Measurements from ENCODE around the gene IL12B. TPM values are rescaled to one million over a fixed set of nuclear protein-coding genes. Genes with fewer than 3 reads are reported as not detected.
"Not testable (repeated sequence)": the region's sequence is repeated elsewhere in the genome, so short reads cannot be mapped to it uniquely, and the experiment has no call there.

Gene IL12B
- polyA plus RNA-seq, 1 donor (not counting 4 experiments of a cell fraction or from before 2014, with no cell fraction given) = not detected

GRCh38 chr5:159301466-159301865, 28.8 kb downstream of the IL12B start:
- Histone ChIP-seq H3K27ac (ENCODE audit: control insufficient read depth, insufficient read depth, low read length) (no peak overlapping the region), H3K9me3 (ENCODE audit: control insufficient read depth, low read depth, low read length) (no peaks in the 10 kb centered on the region), H3K79me2 (ENCODE audit: control insufficient read depth, insufficient read depth, low read length) (no peaks in the 10 kb centered on the region), H3K4me3 (ENCODE audit: control insufficient read depth in 2 of 3, extremely low read depth in 1 of 3, insufficient read depth in 2 of 3, low read depth in 1 of 3, low read length in 3 of 3) (no peak overlapping the region), H3K9me1 (ENCODE audit: control insufficient read depth, extremely low read depth, insufficient read depth, low read length) (no peaks in the 10 kb centered on the region), H3K4me2 (ENCODE audit: control insufficient read depth, extremely low read depth, insufficient read depth, low read depth, low read length) (no peak overlapping the region), H3K36me3 (ENCODE audit: control insufficient read depth in 2 of 2, extremely low read depth in 1 of 2, insufficient read depth in 2 of 2, low read length in 2 of 2) (no peaks in the 10 kb centered on the region), H3K9ac (ENCODE audit: control insufficient read depth, extremely low read depth, insufficient read depth, low read length) (no peak overlapping the region), H4K20me1 (ENCODE audit: control insufficient read depth, extremely low read depth, insufficient read depth, low read length) (no peaks in the 10 kb centered on the region), H2AFZ (ENCODE audit: control insufficient read depth, low read length) (no peak overlapping the region), H3K4me1 (ENCODE audit: control insufficient read depth, extremely low read depth, insufficient read depth, low read length) (peaks cover 10% of the 10 kb centered on the region), H3K27me3 (ENCODE audit: control insufficient read depth, extremely low read depth, insufficient read depth, low read length) (no peaks in the 10 kb centered on the region)
- TF ChIP-seq CTCF (optimal IDR thresholded peaks at IDR 0.05 in 1 of 3, IDR thresholded peaks at IDR 0.05 in 1 of 3, conservative IDR thresholded peaks at IDR 0.05 in 1 of 3; ENCODE audit: extremely low read depth in 1 of 3, insufficient read depth in 2 of 3, low read length in 3 of 3) (no peak), EZH2 (IDR thresholded peaks at IDR 0.05; ENCODE audit: low read length) (no peak)
- dilution Hi-C loops (cut with MboI; ENCODE audit: extremely low pct_ligation_motif_present, low sequenced_read_pairs) = no loop called here
- FAIRE-seq (no peak), DNase-seq (ENCODE audit: low read depth, low spot score) (no peak)

GRCh38 chr5:159297300-159297699, 33.0 kb downstream of the IL12B start:
- H3K9me3 ChIP-seq (ENCODE audit: control insufficient read depth, low read depth, low read length); H3K4me2 ChIP-seq (ENCODE audit: control insufficient read depth, extremely low read depth, insufficient read depth, low read depth, low read length); FAIRE-seq; H3K36me3 ChIP-seq (ENCODE audit: control insufficient read depth in 2 of 2, extremely low read depth in 1 of 2, insufficient read depth in 2 of 2, low read length in 2 of 2); H3K4me1 ChIP-seq (ENCODE audit: control insufficient read depth, extremely low read depth, insufficient read depth, low read length); H3K4me3 ChIP-seq (ENCODE audit: control insufficient read depth in 2 of 3, extremely low read depth in 1 of 3, insufficient read depth in 2 of 3, low read depth in 1 of 3, low read length in 3 of 3); dilution Hi-C loops (cut with MboI; ENCODE audit: extremely low pct_ligation_motif_present, low sequenced_read_pairs); DNase-seq (ENCODE audit: low read depth, low spot score); H3K27ac ChIP-seq (ENCODE audit: control insufficient read depth, insufficient read depth, low read length); H2AFZ ChIP-seq (ENCODE audit: control insufficient read depth, low read length); H4K20me1 ChIP-seq (ENCODE audit: control insufficient read depth, extremely low read depth, insufficient read depth, low read length); H3K27me3 ChIP-seq (ENCODE audit: control insufficient read depth, extremely low read depth, insufficient read depth, low read length); H3K9me1 ChIP-seq (ENCODE audit: control insufficient read depth, extremely low read depth, insufficient read depth, low read length); H3K79me2 ChIP-seq (ENCODE audit: control insufficient read depth, insufficient read depth, low read length); H3K9ac ChIP-seq (ENCODE audit: control insufficient read depth, extremely low read depth, insufficient read depth, low read length): not testable (repeated sequence)

- H3K4me1 ChIP-seq (ENCODE audit: control insufficient read depth, extremely low read depth, insufficient read depth, low read length) = peaks cover 3% of the 10 kb centered on the region
- H3K27ac ChIP-seq (ENCODE audit: control insufficient read depth, insufficient read depth, low read length) = no peak overlapping the region
- TF ChIP-seq CTCF (optimal IDR thresholded peaks at IDR 0.05 in 1 of 3, IDR thresholded peaks at IDR 0.05 in 1 of 3, conservative IDR thresholded peaks at IDR 0.05 in 1 of 3; ENCODE audit: extremely low read depth in 1 of 3, insufficient read depth in 2 of 3, low read length in 3 of 3) = no peak
- FAIRE-seq = no peak
- H3K4me2 ChIP-seq (ENCODE audit: control insufficient read depth, extremely low read depth, insufficient read depth, low read depth, low read length) = no peak overlapping the region
- H3K4me3 ChIP-seq (ENCODE audit: control insufficient read depth in 2 of 3, extremely low read depth in 1 of 3, insufficient read depth in 2 of 3, low read depth in 1 of 3, low read length in 3 of 3) = no peak overlapping the region
- H4K20me1 ChIP-seq (ENCODE audit: control insufficient read depth, extremely low read depth, insufficient read depth, low read length) = no peaks in the 10 kb centered on the region
- H2AFZ ChIP-seq (ENCODE audit: control insufficient read depth, low read length) = no peak overlapping the region
- no peaks in the 10 kb centered on the region for H3K79me2 ChIP-seq (ENCODE audit: control insufficient read depth, insufficient read depth, low read length)
- no peaks in the 10 kb centered on the region for H3K9me3 ChIP-seq (ENCODE audit: control insufficient read depth, low read depth, low read length)
- DNase-seq (ENCODE audit: low read depth, low spot score) = no peak
- no peaks in the 10 kb centered on the region for H3K27me3 ChIP-seq (ENCODE audit: control insufficient read depth, extremely low read depth, insufficient read depth, low read length)
- H3K9me1 ChIP-seq (ENCODE audit: control insufficient read depth, extremely low read depth, insufficient read depth, low read length) = no peaks in the 10 kb centered on the region
- dilution Hi-C loops (cut with MboI; ENCODE audit: extremely low pct_ligation_motif_present, low sequenced_read_pairs) = no loop called here
- H3K9ac ChIP-seq (ENCODE audit: control insufficient read depth, extremely low read depth, insufficient read depth, low read length) = no peak overlapping the region
- no peaks in the 10 kb centered on the region for H3K36me3 ChIP-seq (ENCODE audit: control insufficient read depth in 2 of 2, extremely low read depth in 1 of 2, insufficient read depth in 2 of 2, low read length in 2 of 2)
Observed at GRCh38 chr5:159294921-159295320, 35.4 kb downstream of the IL12B start.
